B cell (primary cell): Measurements from ENCODE around the gene MYCBP2. TPM values are rescaled to one million over a fixed set of nuclear protein-coding genes. Genes with fewer than 3 reads are reported as not detected.

Experiments used
- ATAC-seq: fragments of 200-7000 bp; cut with Tn5 transposase; one replicate; pipeline ENCODE4 v1.10.0; 2021; ENCODE audit warnings: low read depth, mild to moderate bottlenecking, moderate number of reproducible peaks, moderate library complexity
- CTCF ChIA-PET: fragments of 350-600 bp; sonication (Branson Sonifier 250); formaldehyde crosslinking; loops from one replicate; lab custom pipeline; 2021; ENCODE audit warnings: antibody characterized with exemption, inconsistent platforms; lab: Charles Lee
- POLR2A ChIA-PET: fragments of 350-600 bp; sonication (Branson Sonifier 250); formaldehyde crosslinking; loops from one replicate; lab custom pipeline; 2021; ENCODE audit warnings: antibody characterized with exemption; lab: Charles Lee
- DNase-seq: peaks from one replicate; pipeline ENCODE4 v3.0.0; 2013
- H2AFZ ChIP-seq: 2 replicates; pipeline ENCODE4 v1.6.1; 2012; ENCODE audit warnings: mild to moderate bottlenecking, low read depth, low read length; ENCODE audit not compliant: insufficient read depth, poor library complexity, severe bottlenecking
- H3K27ac ChIP-seq, 2 donors: 1 replicate in 1 of 2; 2 replicates in 1 of 2; pipeline ENCODE4 v1.5.1; 2012 to 2013; ENCODE audit warnings: low read length in 2 of 2, mild to moderate bottlenecking in 2 of 2, moderate library complexity in 1 of 2
- H3K27me3 ChIP-seq, 4 experiments: fragments of 200-600 bp in 1 of 4; sonication (generic) in 1 of 4; replicated peaks in 1 of 4; 1 replicate in 2 of 4; 2 replicates in 2 of 4; pipeline versions ENCODE4 v1.6.1 to v1.7.0; 2013 to 2016; ENCODE audit warnings: low read length in 3 of 4, mild to moderate bottlenecking in 2 of 4, mixed read lengths in 1 of 4, moderate library complexity in 1 of 4; ENCODE audit not compliant: insufficient read depth in 4 of 4, control insufficient read depth in 3 of 4; ENCODE audit errors: control extremely low read depth in 1 of 4
- H3K36me3 ChIP-seq, 2 experiments: replicated peaks in 1 of 2; 1 replicate in 1 of 2; 2 replicates in 1 of 2; pipeline versions ENCODE4 v1.6.1 to v1.7.1; 2013; ENCODE audit warnings: low read length in 1 of 2; ENCODE audit not compliant: insufficient read depth in 2 of 2, control insufficient read depth in 1 of 2; ENCODE audit errors: control extremely low read depth in 1 of 2, extremely low read depth in 1 of 2
- H3K4me1 ChIP-seq, 2 donors: fragments of 200-600 bp in 1 of 2; sonication (generic) in 1 of 2; 1 replicate in 1 of 2; 2 replicates in 1 of 2; pipeline versions ENCODE4 v1.5.1 to v1.6.1; 2013 to 2017; ENCODE audit warnings: low read length in 2 of 2; ENCODE audit not compliant: control insufficient read depth in 2 of 2, insufficient read depth in 2 of 2
- H3K4me2 ChIP-seq: replicated peaks from 2 replicates; pipeline ENCODE3; 2012; ENCODE audit warnings: mild to moderate bottlenecking, low read depth, low read length; ENCODE audit not compliant: poor library complexity, severe bottlenecking
- H3K4me3 ChIP-seq, 5 experiments: fragments of 200-600 bp in 1 of 5; sonication (generic) in 1 of 5; 1 replicate in 3 of 5; 2 replicates in 2 of 5; pipeline versions ENCODE4 v1.5.1 to v1.7.0; 2011 to 2016; ENCODE audit warnings: low read length in 4 of 5, mild to moderate bottlenecking in 4 of 5, low read depth in 2 of 5, control low read depth in 1 of 5, moderate library complexity in 1 of 5; ENCODE audit not compliant: insufficient read depth in 1 of 5; ENCODE audit errors: control extremely low read depth in 1 of 5, extremely low read depth in 1 of 5
- H3K79me2 ChIP-seq: fragments of 200-600 bp; sonication (generic); one replicate; pipeline ENCODE4 v1.6.0; 2016; ENCODE audit warnings: low read length; ENCODE audit not compliant: control insufficient read depth, insufficient read depth
- H3K9ac ChIP-seq: fragments of 200-600 bp; sonication (generic); 2 replicates; pipeline ENCODE4 v1.6.1; 2017; ENCODE audit warnings: mild to moderate bottlenecking, low read length, moderate library complexity
- H3K9me3 ChIP-seq, 3 donors: one replicate each; pipeline versions ENCODE4 v1.6.1 to v1.7.1; 2013; ENCODE audit warnings: low read length in 2 of 3; ENCODE audit not compliant: control insufficient read depth in 2 of 3, insufficient read depth in 1 of 3; ENCODE audit errors: control extremely low read depth in 1 of 3
- H4K20me1 ChIP-seq: 2 replicates; pipeline ENCODE4 v1.6.0; 2012; ENCODE audit warnings: mild to moderate bottlenecking, low read length; ENCODE audit not compliant: insufficient read depth, control insufficient read depth, poor library complexity, severe bottlenecking
- H3K27ac Mint-ChIP-seq: one replicate; pipeline ENCODE4 v1.8.0; 2021; ENCODE audit warnings: mixed read lengths
- H3K27me3 Mint-ChIP-seq: one replicate; pipeline ENCODE4 v1.8.0; 2021; ENCODE audit warnings: mixed read lengths
- H3K4me1 Mint-ChIP-seq: one replicate; pipeline ENCODE4 v1.8.0; 2021; ENCODE audit warnings: mixed read lengths
- H3K4me3 Mint-ChIP-seq: one replicate; pipeline ENCODE4 v1.8.0; 2021; ENCODE audit warnings: mixed read lengths
- H3K9me3 Mint-ChIP-seq: one replicate; pipeline ENCODE4 v1.8.0; 2022; ENCODE audit warnings: mixed read lengths; ENCODE audit not compliant: insufficient read depth
- EZH2 ChIP-seq: IDR thresholded peaks from 2 replicates; pipeline ENCODE4 v1.6.1; 2012; ENCODE audit warnings: borderline replicate concordance, low read depth, mild to moderate bottlenecking, moderate library complexity, low read length; ENCODE audit not compliant: insufficient read depth, poor library complexity, severe bottlenecking
- WGBS: methylation state at CpG from one replicate; pipeline ENCODE4 v1.1.5; 2013; ENCODE audit warnings: missing lambda C conversion rate; ENCODE audit not compliant: insufficient coverage; 5-methylcytosine and 5-hydroxymethylcytosine counted together
- intact Hi-C: fragments of 100-400 bp; cut with micrococcal nuclease; formaldehyde crosslinking; loops from one replicate; pipeline ENCODE4 v1.10.0; 2022
- polyA plus RNA-seq: library from polyadenylated mRNA; depleted of rRNA; stranded (reverse); fragments of >200 nt; gene quantifications from 2 replicates; pipeline ENCODE4 v1.2.3, GENCODE V29; 2012
- total RNA-seq, 2 donors: library from RNA; stranded (reverse); fragments of 120-200 nt in 1 of 2; gene quantifications; 1 replicate in 1 of 2; 2 replicates in 1 of 2; pipeline versions ENCODE4 v1.2.3 to v1.2.4, GENCODE V29; 2013 to 2022
- TF ChIP-seq, protein P1 (sequence below): fragments of 200-600 bp; IDR thresholded peaks from one replicate; pipeline ENCODE4 v1.8.0; 2022; ENCODE audit warnings: antibody characterized with exemption, mild to moderate bottlenecking

MYCBP2 gene
- total and polyA plus RNA-seq, 2 donors (not counting 1 experiment from before 2014, with no cell fraction given): 84.0 to 237 TPM

DNA sequence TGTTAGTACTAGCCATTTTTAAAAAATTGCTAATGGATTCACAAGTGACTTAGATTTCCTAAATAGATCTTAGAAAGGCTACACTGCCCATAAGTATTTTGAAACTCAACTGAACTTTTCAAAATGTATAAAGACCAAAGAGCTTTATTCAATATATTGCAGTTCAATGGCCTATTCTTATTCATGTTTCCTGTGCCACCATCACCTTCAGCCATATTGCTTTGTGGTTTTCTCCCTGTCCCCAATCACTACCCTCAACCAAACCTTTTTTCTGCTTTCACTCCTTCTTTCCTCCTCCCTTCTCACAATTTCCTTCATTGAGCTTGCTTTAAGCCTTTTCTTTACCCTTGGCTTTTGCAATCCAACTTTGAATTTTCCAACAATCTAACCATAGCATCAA, 100.9 kb downstream of the MYCBP2 start:
- Histone ChIP-seq H4K20me1 (no peaks in the 10 kb centered on the region), H3K27ac (no peak overlapping the region), H3K4me1 (no peaks in the 10 kb centered on the region), H3K4me3 (no peak overlapping the region), H3K79me2 (no peaks in the 10 kb centered on the region), H3K27me3 (no peaks in the 10 kb centered on the region), H3K36me3 (peaks cover 11 to 57% of the 10 kb centered on the region in 2 experiments), H3K4me2 (no peak overlapping the region), H2AFZ (no peak overlapping the region), H3K9me3 (no peaks in the 10 kb centered on the region), H3K9ac (no peak overlapping the region)
- ChIA-PET CTCF (interaction anchor here (1.5 kb wide), 1 partner anchor 252 kb away, joined by 7 read pairs; no protein-coding TSS in a partner anchor), POLR2A (no interaction called here)
- DNase-seq (no peak), ATAC-seq (no peak)
- Mint-ChIP-seq H3K27ac (no peak overlapping the region), H3K27me3 (no peaks in the 10 kb centered on the region), H3K4me1 (peaks cover 3% of the 10 kb centered on the region), H3K4me3 (no peak overlapping the region), H3K9me3 (no peaks in the 10 kb centered on the region)
- intact Hi-C loops: no loop called here
- TF ChIP-seq EZH2: no peak
- TF ChIP-seq, protein P1, sequence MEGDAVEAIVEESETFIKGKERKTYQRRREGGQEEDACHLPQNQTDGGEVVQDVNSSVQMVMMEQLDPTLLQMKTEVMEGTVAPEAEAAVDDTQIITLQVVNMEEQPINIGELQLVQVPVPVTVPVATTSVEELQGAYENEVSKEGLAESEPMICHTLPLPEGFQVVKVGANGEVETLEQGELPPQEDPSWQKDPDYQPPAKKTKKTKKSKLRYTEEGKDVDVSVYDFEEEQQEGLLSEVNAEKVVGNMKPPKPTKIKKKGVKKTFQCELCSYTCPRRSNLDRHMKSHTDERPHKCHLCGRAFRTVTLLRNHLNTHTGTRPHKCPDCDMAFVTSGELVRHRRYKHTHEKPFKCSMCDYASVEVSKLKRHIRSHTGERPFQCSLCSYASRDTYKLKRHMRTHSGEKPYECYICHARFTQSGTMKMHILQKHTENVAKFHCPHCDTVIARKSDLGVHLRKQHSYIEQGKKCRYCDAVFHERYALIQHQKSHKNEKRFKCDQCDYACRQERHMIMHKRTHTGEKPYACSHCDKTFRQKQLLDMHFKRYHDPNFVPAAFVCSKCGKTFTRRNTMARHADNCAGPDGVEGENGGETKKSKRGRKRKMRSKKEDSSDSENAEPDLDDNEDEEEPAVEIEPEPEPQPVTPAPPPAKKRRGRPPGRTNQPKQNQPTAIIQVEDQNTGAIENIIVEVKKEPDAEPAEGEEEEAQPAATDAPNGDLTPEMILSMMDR: no peak

DNA sequence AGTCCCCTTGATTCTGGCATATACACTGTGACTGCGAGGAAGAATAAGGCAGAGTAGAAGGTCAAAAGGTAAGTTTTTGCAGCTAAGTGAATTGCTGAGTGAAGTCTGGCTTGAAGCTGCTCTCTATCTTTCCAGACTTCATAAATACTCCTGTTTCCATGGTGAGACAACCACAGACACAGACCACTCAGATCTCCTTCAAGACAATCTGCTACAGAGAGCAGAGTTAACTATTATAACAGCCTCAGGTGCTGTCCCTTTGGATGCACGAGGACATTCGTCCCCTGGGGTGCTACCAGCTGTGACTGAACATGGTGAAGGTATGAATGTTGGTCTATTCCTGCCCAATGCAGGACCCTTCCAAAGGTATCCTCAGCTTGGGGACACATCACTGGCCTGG, 104.0 kb downstream of the MYCBP2 start:
- Mint-ChIP-seq H3K27me3 (no peaks in the 10 kb centered on the region), H3K4me1 (peaks cover 3% of the 10 kb centered on the region), H3K9me3 (no peaks in the 10 kb centered on the region), H3K4me3 (no peak overlapping the region), H3K27ac (no peak overlapping the region)
- H3K9ac ChIP-seq: no peak overlapping the region
- TF ChIP-seq, protein P1: no peak
- TF ChIP-seq EZH2: no peak
- H4K20me1 ChIP-seq: no peaks in the 10 kb centered on the region
- ATAC-seq (no peak), DNase-seq (no peak)
- H3K27ac ChIP-seq: no peak overlapping the region
- H3K4me3 ChIP-seq: no peak overlapping the region
- intact Hi-C loops: no loop called here
- peaks cover 10 to 63% of the 10 kb centered on the region in 2 experiments for H3K36me3 ChIP-seq
- H3K27me3 ChIP-seq: no peaks in the 10 kb centered on the region
- no peak overlapping the region for H2AFZ ChIP-seq
- 100% methylated on average over 2 of the region's 3 CpGs for WGBS
- CTCF ChIA-PET: no interaction called here
- H3K4me2 ChIP-seq: no peak overlapping the region
- no peaks in the 10 kb centered on the region for H3K9me3 ChIP-seq
- POLR2A ChIA-PET: no interaction called here
- H3K4me1 ChIP-seq: peaks cover 6 to 13% of the 10 kb centered on the region in 2 donors
- no peaks in the 10 kb centered on the region for H3K79me2 ChIP-seq
